Measurements from ENCODE around the gene IDE.
A peak's percentile ranks its signal among the peaks of the same experiment; 100 is the strongest.
"Not testable (repeated sequence)": the region's sequence is repeated elsewhere in the genome, so short reads cannot be mapped to it uniquely, and the experiment has no call there.

IDE gene

GRCh38 chr10:92573798-92574547, at the start of gene IDE:
Gene IDE, minus strand, starts transcription at chr10:92574093. Its CDS starts 74 bp downstream, at chr10:92574019.
- DNase-seq = peak; percentile 76

DNA sequence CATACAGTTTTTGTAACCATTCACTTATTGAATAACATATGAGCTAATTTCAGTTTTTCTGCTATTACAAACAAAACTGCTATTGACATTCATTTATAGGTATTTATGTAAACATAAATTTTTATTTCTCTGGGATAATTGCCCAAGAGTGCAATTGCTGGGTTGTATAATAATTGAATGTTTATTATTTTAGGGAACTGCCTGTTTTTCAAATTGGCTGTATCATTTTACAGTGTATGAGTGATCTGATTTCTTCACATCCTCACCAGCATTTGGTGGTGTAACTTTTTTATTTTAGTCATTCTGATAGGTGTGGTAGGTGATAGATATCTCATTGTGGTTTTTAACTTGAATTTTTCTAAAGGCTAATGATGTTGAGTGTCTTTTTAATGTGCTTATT, 45.5 kb upstream of the IDE start:
- DNase-seq = no peak

DNA sequence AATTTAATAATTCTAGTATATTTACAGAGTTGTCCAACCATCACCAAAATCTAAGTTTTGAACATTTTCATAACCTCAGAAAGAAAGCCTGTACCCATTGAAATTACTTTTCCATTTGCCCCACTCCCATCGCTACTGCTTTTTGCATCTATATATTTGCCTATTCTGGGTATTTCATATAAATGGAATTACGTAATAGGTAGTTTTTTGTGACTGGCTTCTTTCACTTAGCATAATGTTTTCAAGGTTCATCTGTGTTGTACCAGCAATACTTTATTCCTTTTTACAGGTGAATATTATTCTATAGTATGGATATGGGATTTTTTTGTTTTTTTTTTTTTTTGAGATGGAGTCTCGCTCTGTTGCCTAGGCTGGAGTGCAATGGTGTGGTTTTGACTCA, 41.6 kb upstream of the IDE start:
- DNase-seq = no peak

- no peak for DNase-seq
These were observed 30.9 kb upstream of the IDE start for GRCh38 chr10:92604841-92605240.

GRCh38 chr10:92598321-92598720, 24.4 kb upstream of the IDE start:
- DNase-seq = no peak

GRCh38 chr10:92595505-92595904, 21.6 kb upstream of the IDE start:
- DNase-seq = no peak

DNA sequence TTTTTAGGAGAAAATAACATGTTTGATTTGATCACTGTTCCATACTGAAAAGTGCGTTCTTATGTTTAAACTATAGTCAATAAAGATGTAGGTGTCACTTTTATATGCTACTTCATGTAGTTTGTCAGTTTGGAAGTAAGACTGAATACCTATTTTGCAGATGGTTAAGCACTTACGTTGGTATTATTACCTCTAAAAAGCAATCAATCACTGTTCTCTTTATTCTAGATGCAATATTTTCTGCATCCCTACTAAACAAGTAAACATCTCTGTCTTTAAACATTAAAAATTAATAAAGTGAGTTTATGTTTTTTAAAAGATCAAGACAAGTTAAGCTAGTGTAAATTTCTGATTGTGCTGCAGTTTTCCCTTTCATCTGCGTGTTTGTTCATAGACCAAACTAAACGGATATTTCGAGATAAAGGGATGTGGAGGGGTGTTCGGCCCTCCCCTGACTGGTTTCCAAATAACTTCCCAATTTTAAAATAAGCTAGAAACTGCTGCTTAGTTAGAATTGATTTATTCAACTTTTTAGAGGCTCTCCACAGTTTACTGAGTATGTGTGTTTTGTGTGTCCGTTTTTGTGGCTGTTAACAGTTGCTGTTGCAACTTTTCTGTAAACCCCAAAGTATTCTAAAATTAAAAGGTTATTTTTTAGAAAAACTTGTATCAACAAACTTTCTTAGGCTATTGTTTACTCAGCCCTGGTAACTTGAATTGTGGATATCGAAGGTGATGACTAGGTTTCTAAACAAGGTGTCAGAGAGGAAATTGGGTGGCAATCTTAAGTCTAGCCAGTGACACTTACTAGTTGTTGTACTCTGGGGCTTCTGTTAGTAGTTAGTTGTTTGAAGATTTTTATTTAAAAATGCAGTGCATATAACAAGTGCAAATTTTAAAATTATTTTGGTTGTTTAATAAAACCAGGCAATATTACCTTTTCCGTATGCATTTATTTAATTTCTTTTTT, 20.0 kb upstream of the IDE start:
- no peak for DNase-seq

DNA sequence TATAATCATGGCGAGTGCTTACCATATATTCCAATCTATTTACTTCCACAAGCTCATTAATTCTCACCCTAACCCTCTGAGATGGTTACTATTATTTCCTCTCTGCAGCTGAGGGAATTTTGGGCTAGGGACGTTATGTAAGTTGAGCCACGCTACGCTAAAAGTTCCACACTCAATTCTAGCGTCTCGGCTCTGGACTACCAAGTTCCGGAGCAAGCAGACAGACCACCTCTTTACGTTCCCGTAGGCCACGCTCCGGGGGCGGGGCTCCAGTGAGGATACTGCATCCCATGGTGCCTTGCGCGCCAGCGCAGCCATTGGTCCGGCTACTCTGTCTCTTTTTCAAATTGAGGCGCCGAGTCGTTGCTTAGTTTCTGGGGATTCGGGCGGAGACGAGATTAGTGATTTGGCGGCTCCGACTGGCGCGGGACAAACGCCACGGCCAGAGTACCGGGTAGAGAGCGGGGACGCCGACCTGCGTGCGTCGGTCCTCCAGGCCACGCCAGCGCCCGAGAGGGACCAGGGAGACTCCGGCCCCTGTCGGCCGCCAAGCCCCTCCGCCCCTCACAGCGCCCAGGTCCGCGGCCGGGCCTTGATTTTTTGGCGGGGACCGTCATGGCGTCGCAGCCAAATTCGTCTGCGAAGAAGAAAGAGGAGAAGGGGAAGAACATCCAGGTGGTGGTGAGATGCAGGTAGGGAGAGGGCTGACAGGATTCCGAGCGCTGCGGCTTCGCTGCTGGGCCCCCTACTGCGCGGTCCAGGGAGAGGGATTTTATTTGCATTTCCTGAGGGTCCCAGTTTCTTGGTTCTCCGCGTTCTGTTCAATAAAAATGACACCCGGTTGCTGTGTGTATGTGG, 19.1 kb upstream of the IDE start, which contains the start of gene KIF11:
Gene KIF11 (plus strand): TSS at position 370 of the 858 bp plus-strand sequence. CDS start 246 bp downstream, at position 616.
- peak; percentile 87 for DNase-seq

- DNase-seq = peak; percentile 65
These were observed 17.7 kb upstream of the IDE start for GRCh38 chr10:92591550-92592022.

- no peak for DNase-seq
These were observed 17.0 kb upstream of the IDE start for GRCh38 chr10:92590623-92591549.

- not testable (repeated sequence) for DNase-seq
These were observed 8.5 kb upstream of the IDE start for GRCh38 chr10:92582347-92582746.

GRCh38 chr10:92575961-92576360, 2.1 kb upstream of the IDE start:
- no peak for DNase-seq

DNA sequence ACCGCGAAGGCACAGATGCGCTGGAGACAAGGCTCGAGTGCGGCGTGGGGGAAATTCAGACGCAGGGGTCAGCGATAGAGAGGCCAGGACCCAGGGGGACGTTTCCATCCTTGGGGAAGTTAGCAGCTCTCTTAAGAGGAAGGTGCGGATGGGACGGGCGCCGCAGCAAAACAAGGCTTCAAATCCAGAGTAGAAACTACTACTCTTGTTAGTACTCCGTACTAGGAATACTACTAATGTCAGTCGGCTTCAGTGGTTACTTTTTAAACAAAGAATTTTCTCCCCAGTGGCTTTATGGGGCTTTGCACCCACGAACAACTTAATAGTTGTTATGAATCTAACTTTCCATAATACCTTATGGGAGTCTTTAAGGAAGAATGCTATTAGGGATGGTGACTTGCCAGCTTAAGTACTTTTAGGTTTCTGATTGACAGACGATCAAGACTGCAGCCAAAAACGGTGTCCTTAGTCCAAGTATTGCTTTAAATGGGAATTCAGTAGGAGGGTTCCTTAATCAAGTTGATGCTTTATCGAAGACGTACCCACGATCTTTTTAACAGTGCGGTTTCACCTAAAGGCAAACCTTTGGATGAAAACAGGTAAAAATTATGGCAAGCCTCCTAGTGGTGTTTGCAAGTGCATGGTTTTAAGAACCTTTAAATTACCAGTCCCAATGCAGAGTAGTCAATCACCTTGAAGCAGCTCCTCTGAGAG, 812 bp upstream of the IDE start:
- peak; percentile 24 for DNase-seq

GRCh38 chr10:92573091-92573797, 649 bp downstream of the IDE start:
- no peak for DNase-seq

DNA sequence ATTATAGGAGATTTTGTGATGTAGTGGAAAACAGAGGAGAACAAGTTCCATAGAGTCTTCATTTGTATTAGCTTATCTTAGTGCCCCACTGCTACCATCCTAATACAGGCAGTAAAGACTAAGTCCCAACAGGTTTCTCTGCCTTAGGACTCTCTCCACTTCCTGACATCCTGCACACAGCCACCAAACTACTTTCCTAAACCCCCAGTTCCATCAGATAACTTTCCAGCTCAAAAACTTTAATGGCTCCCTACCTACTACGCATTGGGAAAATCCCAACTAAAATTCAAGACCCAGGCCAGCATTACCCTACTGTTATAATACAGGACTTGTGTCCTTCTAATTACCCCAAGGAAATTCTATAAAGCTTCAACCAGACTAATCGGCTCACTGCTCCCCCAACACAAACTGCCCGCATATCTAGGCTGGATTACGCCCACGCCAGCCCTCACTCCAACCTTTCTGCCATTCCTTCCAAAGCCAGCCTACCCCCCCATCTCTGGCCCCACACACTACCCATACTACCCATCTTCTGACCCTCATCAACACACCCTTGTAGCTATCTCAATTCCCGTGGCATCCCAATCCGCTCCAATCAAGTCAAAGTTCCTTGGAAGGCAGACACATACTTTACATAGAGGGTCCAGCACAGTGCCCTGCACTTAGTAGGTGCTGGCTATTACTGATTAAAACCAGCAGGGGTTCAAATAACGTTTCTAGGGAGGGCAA, 1.4 kb downstream of the IDE start:
- no peak for DNase-seq

GRCh38 chr10:92571649-92572048, 2.2 kb downstream of the IDE start:
- DNase-seq = no peak

DNA sequence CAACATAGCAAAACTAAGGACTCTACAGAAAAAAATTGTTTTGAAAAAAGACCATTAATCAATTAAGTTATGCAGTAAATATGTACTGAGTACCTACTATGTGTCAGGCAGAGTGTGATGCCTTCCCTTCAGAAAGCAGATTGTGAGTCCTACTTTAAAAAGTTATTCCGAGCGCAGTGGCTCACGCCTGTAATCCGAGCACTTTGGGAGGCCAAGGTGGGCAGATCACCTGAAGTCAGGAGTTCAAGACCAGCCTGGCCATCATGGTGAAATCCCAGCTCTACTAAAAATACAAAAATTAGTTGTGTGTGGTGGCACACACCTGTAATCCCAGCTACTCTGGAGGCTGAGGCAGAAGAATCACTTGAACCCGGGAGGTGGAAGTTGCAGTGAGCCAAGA, 4.2 kb downstream of the IDE start:
- DNase-seq = not testable (repeated sequence)

DNA sequence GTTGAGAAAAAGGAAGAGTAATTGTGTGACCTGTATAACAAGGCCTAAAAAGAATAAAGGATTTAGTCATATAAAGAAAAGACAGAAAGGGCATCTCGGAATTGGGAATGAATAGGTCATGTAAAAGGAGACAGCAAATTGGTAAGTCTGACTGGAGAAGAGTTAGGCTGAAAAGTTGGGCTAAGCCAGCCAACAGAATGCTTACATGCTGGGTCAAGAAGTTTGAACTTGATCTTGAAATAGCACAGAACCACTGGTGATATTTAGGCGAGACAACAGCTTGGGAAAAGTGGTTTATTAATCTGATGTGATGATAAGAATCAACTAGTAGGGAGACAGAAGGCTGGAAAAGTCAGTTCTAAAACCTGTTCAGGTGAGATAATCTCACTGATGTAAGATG, 4.8 kb downstream of the IDE start:
- no peak for DNase-seq

DNA sequence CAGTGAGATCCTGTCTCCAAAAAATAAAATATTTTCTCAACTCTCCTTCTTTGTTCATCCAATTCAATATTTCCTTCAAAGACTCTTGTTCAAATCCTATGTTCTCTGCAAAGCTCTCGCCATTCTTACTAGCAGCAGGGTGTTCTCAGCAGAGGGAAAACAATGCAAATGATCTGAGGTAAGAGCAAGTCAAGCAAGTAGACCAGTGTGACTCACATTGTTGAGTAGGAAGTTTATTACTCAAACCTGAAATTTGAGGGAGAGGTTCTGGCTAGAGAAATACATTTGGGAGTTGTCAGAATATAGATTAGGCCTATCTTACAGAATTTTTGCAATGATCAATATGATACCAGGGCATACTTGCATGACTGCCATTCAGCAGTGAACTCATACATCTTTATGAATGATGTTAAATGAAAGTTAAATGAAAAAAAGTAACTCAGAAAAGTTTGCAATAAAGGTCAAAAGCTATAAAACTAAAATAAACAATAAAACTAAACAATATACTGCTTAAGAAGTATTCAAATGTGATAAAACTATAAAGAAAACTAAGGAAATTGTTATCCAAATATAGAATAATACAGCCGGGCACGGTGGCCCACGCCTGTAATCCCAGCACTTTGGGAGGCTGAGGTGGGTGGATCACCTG, 5.8 kb downstream of the IDE start:
- no peak for DNase-seq
